ENCODE measurements around the gene ASGR2.

GRCh38 chr17:7064261-7064660 lies 50.4 kb downstream of the ASGR2 start:
- TF ChIP-seq CTCF (IDR thresholded peaks at IDR 0.05) (no peak), E2F5 (CRISPR knock-in tag; IDR thresholded peaks at IDR 0.05) (no peak), MLX (CRISPR knock-in tag; IDR thresholded peaks at IDR 0.05) (no peak), NR3C1 (CRISPR knock-in tag; conservative IDR thresholded peaks at IDR 0.05; ENCODE audit: low read depth) (no peak)
- TF ChIP-seq, protein P1, sequence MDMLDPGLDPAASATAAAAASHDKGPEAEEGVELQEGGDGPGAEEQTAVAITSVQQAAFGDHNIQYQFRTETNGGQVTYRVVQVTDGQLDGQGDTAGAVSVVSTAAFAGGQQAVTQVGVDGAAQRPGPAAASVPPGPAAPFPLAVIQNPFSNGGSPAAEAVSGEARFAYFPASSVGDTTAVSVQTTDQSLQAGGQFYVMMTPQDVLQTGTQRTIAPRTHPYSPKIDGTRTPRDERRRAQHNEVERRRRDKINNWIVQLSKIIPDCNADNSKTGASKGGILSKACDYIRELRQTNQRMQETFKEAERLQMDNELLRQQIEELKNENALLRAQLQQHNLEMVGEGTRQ (CRISPR knock-in tag; IDR thresholded peaks at IDR 0.05): no peak

Data from WTC11 (cell line).